Activated T-helper 2 cell treated with anti-CD3 and anti-CD28 coated beads, Interferon-gamma antibody, Interleukin-2, Interleukin-4, amounts not matched to agents 10 μg/mL and 5 μg/mL and 100 μg/mL, durations not matched to agents 14 hours and 24 hours and 36 hours (primary cell): Measurements from ENCODE around the gene CORIN. TPM values are rescaled to one million over a fixed set of nuclear protein-coding genes. Genes with fewer than 3 reads are reported as not detected.

Experiments used
- DNase-seq: peaks from one replicate; pipeline ENCODE4 v3.0.0; 2021; ENCODE audit warnings: low spot score
- H3K27ac Mint-ChIP-seq: one replicate; pipeline ENCODE4 v1.8.0; 2021; ENCODE audit warnings: mixed read lengths
- H3K27me3 Mint-ChIP-seq: one replicate; pipeline ENCODE4 v1.8.0; 2021; ENCODE audit warnings: low read depth, mixed read lengths
- H3K36me3 Mint-ChIP-seq: one replicate; pipeline ENCODE4 v1.8.0; 2021; ENCODE audit warnings: low read depth, mixed read lengths
- H3K4me1 Mint-ChIP-seq: one replicate; pipeline ENCODE4 v1.8.0; 2021; ENCODE audit warnings: low read depth, mixed read lengths
- H3K4me3 Mint-ChIP-seq: one replicate; pipeline ENCODE4 v1.8.0; 2021; ENCODE audit warnings: low read depth, mild to moderate bottlenecking, moderate library complexity, mixed read lengths
- H3K9me3 Mint-ChIP-seq: one replicate; pipeline ENCODE4 v1.8.0; 2021; ENCODE audit warnings: mixed read lengths
- intact Hi-C: fragments of 100-400 bp; cut with micrococcal nuclease; formaldehyde crosslinking; loops from one replicate; pipeline ENCODE4 v1.15.1; 2023
- total RNA-seq: library from RNA; stranded (reverse); gene quantifications from 2 replicates; pipeline ENCODE4 v1.2.3, GENCODE V29; 2022

Gene CORIN
- total RNA-seq, 1 donor from 2014 or later, result 0.30 TPM

DNA sequence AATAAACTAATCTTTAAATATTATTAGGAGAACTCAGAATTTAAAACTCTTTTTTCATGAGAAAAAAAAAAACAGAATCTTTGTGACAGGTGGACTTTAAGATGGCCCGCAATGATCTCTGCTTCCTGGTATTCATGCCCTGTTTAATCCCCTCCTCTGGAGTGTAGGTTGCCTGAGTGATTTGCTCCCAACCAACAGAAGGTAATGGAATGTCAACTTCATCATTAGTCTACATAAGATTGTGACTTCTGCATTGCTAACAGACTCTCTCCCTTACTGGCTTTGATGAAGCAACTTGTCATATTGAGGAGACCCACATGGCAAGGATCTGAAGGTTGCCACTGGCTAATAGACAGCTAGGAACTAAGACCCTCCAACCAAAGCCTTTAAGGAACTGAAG lies 88.8 kb downstream of the CORIN start:
- no peak for DNase-seq
- intact Hi-C loops, result no loop called here
- no peaks in the 10 kb centered on the region for H3K36me3 Mint-ChIP-seq
- H3K4me1 Mint-ChIP-seq, result no peaks in the 10 kb centered on the region
- H3K9me3 Mint-ChIP-seq, result no peaks in the 10 kb centered on the region
- H3K27me3 Mint-ChIP-seq, result peaks cover 3% of the 10 kb centered on the region
- H3K27ac Mint-ChIP-seq, result no peak overlapping the region
- no peak overlapping the region for H3K4me3 Mint-ChIP-seq

DNA sequence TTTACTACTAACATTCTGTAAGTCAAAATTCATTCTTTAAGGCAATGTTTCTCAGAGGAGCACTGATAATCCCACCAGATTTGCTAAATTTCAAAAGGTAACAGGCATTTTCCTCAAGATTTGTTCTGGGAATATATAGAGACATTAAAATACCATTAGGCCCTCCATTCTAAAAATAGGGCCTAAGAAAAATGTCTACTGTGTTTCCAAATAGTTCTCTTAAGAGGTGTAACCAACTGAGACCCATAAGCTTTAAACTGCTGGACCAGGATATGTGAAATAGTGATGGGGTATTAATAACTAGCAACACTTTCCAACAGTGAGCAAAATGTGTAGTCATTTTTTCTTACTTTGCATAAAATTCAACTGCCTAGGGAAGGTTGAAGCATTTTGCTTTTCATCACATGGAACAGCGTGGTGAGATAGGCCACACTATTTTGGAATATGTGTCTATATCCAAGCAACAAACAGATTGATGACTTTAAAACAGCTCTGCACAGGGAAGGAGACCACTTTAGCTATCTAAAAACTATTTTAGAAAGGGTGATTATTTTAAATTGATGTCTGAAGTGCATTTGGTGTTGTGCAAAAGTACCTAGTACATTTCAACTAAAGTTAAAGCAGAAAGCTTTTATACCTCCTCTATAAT lies 89.9 kb downstream of the CORIN start:
- DNase-seq, result no peak
- peaks cover 3% of the 10 kb centered on the region for H3K27me3 Mint-ChIP-seq
- intact Hi-C loops, result no loop called here
- H3K4me3 Mint-ChIP-seq, result no peak overlapping the region
- no peaks in the 10 kb centered on the region for H3K36me3 Mint-ChIP-seq
- no peak overlapping the region for H3K27ac Mint-ChIP-seq
- H3K9me3 Mint-ChIP-seq, result no peaks in the 10 kb centered on the region
- H3K4me1 Mint-ChIP-seq, result no peaks in the 10 kb centered on the region

GRCh38 chr4:47747211-47747610 lies 90.7 kb downstream of the CORIN start:
- H3K4me3 Mint-ChIP-seq, result no peak overlapping the region
- H3K4me1 Mint-ChIP-seq, result no peaks in the 10 kb centered on the region
- no peak for DNase-seq
- H3K9me3 Mint-ChIP-seq, result no peaks in the 10 kb centered on the region
- no peaks in the 10 kb centered on the region for H3K36me3 Mint-ChIP-seq
- H3K27ac Mint-ChIP-seq, result no peak overlapping the region
- H3K27me3 Mint-ChIP-seq, result peaks cover 3% of the 10 kb centered on the region
- intact Hi-C loops, result no loop called here

GRCh38 chr4:47746122-47746521 lies 91.7 kb downstream of the CORIN start:
- H3K36me3 Mint-ChIP-seq, result no peaks in the 10 kb centered on the region
- H3K27ac Mint-ChIP-seq, result no peak overlapping the region
- no peak for DNase-seq
- intact Hi-C loops, result no loop called here
- peaks cover 4% of the 10 kb centered on the region for H3K27me3 Mint-ChIP-seq
- no peaks in the 10 kb centered on the region for H3K4me1 Mint-ChIP-seq
- H3K4me3 Mint-ChIP-seq, result no peak overlapping the region
- no peaks in the 10 kb centered on the region for H3K9me3 Mint-ChIP-seq

DNA sequence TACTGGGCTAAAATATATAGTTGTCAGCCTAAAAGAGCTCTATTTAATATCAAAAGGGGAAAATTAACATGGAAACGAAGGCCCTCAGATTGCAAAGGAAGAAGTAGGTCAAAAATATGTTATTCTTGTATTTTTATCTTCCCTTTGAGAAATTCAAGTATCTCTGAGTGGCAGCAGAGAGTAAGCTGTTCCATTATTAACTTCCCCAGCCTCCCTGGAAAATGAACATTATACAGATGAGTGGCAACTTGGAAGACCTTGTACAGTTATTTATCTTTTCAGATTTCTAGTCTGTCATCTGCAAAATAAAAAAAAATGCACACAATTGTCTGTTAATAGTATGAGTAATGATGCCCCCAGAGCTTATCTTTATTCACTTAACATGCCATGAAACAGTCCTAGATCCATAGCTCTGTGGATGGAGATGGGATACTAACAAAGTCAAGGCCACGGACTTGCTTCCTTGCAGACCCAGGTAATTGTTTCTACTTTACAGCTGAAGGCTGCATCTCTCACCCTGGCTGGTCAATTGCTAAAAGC lies 93.0 kb downstream of the CORIN start:
- no peaks in the 10 kb centered on the region for H3K36me3 Mint-ChIP-seq
- no peak overlapping the region for H3K27ac Mint-ChIP-seq
- H3K4me1 Mint-ChIP-seq, result no peaks in the 10 kb centered on the region
- no peak overlapping the region for H3K4me3 Mint-ChIP-seq
- intact Hi-C loops, result no loop called here
- peaks cover 3% of the 10 kb centered on the region for H3K27me3 Mint-ChIP-seq
- no peak for DNase-seq
- H3K9me3 Mint-ChIP-seq, result no peaks in the 10 kb centered on the region

GRCh38 chr4:47744253-47744652 lies 93.6 kb downstream of the CORIN start:
- H3K9me3 Mint-ChIP-seq, result no peaks in the 10 kb centered on the region
- no peak overlapping the region for H3K27ac Mint-ChIP-seq
- intact Hi-C loops, result no loop called here
- no peaks in the 10 kb centered on the region for H3K36me3 Mint-ChIP-seq
- H3K4me3 Mint-ChIP-seq, result no peak overlapping the region
- H3K27me3 Mint-ChIP-seq, result peaks cover 3% of the 10 kb centered on the region
- DNase-seq, result no peak
- H3K4me1 Mint-ChIP-seq, result no peaks in the 10 kb centered on the region

DNA sequence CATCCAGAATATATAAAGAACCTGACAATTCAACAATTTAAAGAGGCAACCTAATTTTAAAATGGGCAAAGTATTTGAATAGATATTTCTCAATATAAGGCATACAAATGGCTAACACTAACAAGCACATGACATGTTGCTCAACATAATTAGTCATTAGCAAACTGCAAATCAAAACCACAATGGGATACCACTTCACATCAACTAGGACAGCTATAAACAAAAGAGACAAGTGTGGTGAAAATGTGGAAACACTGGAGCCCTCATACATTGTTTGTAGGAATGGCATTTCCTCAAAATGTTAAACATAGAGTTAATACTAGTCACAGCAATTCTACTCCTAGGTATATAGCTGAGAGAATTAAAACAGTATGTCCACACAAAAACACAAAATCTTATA lies 96.7 kb downstream of the CORIN start:
- Mint-ChIP-seq H3K4me3 (no peak overlapping the region), H3K27ac (no peak overlapping the region), H3K9me3 (no peaks in the 10 kb centered on the region), H3K4me1 (no peaks in the 10 kb centered on the region), H3K36me3 (no peaks in the 10 kb centered on the region), H3K27me3 (peaks cover 1% of the 10 kb centered on the region)
- no peak for DNase-seq
- intact Hi-C loops, result no loop called here

- no peak for DNase-seq
- Mint-ChIP-seq H3K27ac (no peak overlapping the region), H3K36me3 (no peaks in the 10 kb centered on the region), H3K9me3 (no peaks in the 10 kb centered on the region), H3K4me1 (no peaks in the 10 kb centered on the region), H3K27me3 (peaks cover 1% of the 10 kb centered on the region), H3K4me3 (no peak overlapping the region)
- intact Hi-C loops, result no loop called here
Measured at GRCh38 chr4:47737326-47737725, 100.5 kb downstream of the CORIN start.

- H3K4me3 Mint-ChIP-seq, result no peak overlapping the region
- H3K36me3 Mint-ChIP-seq, result no peaks in the 10 kb centered on the region
- no peak for DNase-seq
- no peaks in the 10 kb centered on the region for H3K27me3 Mint-ChIP-seq
- H3K9me3 Mint-ChIP-seq, result no peaks in the 10 kb centered on the region
- no peaks in the 10 kb centered on the region for H3K4me1 Mint-ChIP-seq
- no peak overlapping the region for H3K27ac Mint-ChIP-seq
- intact Hi-C loops, result no loop called here
Measured at GRCh38 chr4:47736555-47736954, 101.3 kb downstream of the CORIN start.

GRCh38 chr4:47736146-47736545 lies 101.7 kb downstream of the CORIN start:
- Mint-ChIP-seq H3K27me3 (no peaks in the 10 kb centered on the region), H3K36me3 (no peaks in the 10 kb centered on the region), H3K27ac (no peak overlapping the region), H3K9me3 (no peaks in the 10 kb centered on the region), H3K4me3 (no peak overlapping the region), H3K4me1 (no peaks in the 10 kb centered on the region)
- DNase-seq, result no peak
- intact Hi-C loops, result no loop called here

GRCh38 chr4:47733302-47734175 lies 104.3 kb downstream of the CORIN start:
- no peaks in the 10 kb centered on the region for H3K9me3 Mint-ChIP-seq
- H3K4me1 Mint-ChIP-seq, result no peaks in the 10 kb centered on the region
- no peak for DNase-seq
- H3K27ac Mint-ChIP-seq, result no peak overlapping the region
- no peaks in the 10 kb centered on the region for H3K36me3 Mint-ChIP-seq
- H3K27me3 Mint-ChIP-seq, result no peaks in the 10 kb centered on the region
- no peak overlapping the region for H3K4me3 Mint-ChIP-seq
- intact Hi-C loops, result no loop called here

DNA sequence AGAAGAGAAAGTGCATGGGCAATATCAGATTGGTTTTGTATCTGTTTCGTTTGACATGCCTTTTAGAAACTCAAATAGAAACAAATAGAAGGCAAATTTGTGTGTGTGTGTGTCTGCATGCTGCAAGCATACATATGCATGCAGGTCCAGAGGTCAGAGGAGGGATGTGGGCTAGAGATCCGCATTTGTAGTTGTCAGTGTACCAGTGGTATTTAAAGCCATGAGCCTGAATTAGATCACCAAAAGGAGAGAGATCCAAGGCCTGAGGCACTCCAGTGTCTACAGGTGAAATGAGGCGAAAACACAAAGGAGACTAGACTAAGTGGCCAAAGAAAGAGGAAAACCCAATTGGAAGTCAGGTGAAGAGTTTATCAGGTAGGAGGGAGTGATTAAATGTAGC lies 106.7 kb downstream of the CORIN start:
- no peak overlapping the region for H3K4me3 Mint-ChIP-seq
- H3K36me3 Mint-ChIP-seq, result no peaks in the 10 kb centered on the region
- H3K27me3 Mint-ChIP-seq, result no peaks in the 10 kb centered on the region
- no peak for DNase-seq
- no peaks in the 10 kb centered on the region for H3K9me3 Mint-ChIP-seq
- no peaks in the 10 kb centered on the region for H3K4me1 Mint-ChIP-seq
- intact Hi-C loops, result no loop called here
- H3K27ac Mint-ChIP-seq, result no peak overlapping the region

DNA sequence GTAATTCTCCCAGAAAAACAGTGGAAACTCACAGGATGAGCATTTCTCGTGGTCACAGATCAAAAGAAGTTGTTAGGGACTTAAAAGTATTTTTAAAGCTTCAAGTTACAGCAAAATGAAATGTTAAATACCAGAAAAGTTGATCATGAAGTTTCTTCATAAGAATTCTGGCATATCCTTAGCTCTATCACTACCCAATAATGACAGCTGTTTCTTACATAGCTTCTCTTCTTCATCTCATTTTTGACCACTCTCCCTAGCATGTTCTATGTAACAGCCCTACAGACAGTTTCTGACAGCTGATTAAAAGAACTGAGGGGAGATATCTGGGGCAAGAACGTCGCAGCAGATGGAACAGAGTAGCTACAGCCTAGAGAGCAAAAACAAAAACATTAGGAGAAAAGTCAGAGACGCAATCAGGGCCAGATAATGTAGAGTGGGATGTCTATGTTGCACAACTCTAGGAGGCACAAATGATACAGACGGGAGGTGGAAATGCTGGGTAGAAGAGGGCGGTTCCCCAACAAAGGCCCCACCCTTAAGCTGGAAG lies 108.7 kb downstream of the CORIN start:
- no peak overlapping the region for H3K27ac Mint-ChIP-seq
- no peaks in the 10 kb centered on the region for H3K4me1 Mint-ChIP-seq
- intact Hi-C loops, result no loop called here
- no peaks in the 10 kb centered on the region for H3K9me3 Mint-ChIP-seq
- no peaks in the 10 kb centered on the region for H3K36me3 Mint-ChIP-seq
- no peak for DNase-seq
- H3K27me3 Mint-ChIP-seq, result peaks cover 5% of the 10 kb centered on the region
- H3K4me3 Mint-ChIP-seq, result no peak overlapping the region
